Measurements from ENCODE around the gene EXPH5.
"Not testable (repeated sequence)": the region's sequence is repeated elsewhere in the genome, so short reads cannot be mapped to it uniquely, and the experiment has no call there.

Gene EXPH5

GRCh38 chr11:108602818-108603217 is 9.2 kb upstream of the EXPH5 start:
- DNase-seq = not testable (repeated sequence)

DNA sequence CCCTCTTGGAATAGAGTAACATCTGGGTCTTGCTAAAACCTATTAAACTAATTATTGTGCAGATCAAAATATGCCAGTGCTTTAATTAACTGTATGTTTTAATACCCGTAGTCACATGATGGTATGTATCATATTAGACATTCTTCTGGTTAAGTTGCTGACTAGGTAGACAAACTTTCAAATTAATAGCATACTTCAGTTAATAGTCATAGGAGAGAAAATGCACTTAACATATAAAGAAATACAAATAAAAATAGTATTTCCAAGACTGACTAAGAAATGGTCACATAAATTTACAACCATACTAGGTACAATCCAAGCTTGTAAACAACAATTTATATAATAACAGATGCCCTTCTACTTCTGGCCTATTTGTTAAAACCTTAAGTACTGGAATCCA is 7.6 kb upstream of the EXPH5 start:
- DNase-seq = no peak

- DNase-seq = no peak
Observed at GRCh38 chr11:108599978-108600377, 6.4 kb upstream of the EXPH5 start.

GRCh38 chr11:108597736-108598355 is 4.3 kb upstream of the EXPH5 start:
- DNase-seq = no peak

- no peak for DNase-seq
Observed at GRCh38 chr11:108596701-108597100, 3.1 kb upstream of the EXPH5 start.

DNA sequence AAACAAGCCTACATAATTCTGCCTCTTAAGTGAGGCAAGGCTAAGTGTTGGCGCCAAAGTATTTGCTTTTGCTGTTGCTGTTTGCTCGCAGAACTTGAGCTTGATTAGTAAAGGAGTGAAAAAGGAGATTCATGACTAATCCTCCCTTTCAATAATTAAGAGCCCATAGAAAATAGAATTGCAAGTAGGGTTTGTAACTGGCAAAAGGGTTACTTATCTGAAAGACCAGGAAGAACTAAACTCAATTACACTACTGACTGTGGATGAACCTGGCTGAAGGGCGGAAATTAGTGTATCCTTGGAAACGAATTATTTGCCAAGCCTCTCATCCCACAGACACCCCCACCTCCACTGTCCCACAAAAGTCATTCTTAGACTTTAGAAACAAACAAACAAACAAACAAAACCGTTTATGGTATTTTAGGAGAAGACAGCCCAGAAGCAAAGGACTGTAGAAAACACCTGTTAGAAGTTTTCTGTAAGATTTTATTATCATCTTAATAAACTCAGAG is 411 bp upstream of the EXPH5 start:
- no peak for DNase-seq

DNA sequence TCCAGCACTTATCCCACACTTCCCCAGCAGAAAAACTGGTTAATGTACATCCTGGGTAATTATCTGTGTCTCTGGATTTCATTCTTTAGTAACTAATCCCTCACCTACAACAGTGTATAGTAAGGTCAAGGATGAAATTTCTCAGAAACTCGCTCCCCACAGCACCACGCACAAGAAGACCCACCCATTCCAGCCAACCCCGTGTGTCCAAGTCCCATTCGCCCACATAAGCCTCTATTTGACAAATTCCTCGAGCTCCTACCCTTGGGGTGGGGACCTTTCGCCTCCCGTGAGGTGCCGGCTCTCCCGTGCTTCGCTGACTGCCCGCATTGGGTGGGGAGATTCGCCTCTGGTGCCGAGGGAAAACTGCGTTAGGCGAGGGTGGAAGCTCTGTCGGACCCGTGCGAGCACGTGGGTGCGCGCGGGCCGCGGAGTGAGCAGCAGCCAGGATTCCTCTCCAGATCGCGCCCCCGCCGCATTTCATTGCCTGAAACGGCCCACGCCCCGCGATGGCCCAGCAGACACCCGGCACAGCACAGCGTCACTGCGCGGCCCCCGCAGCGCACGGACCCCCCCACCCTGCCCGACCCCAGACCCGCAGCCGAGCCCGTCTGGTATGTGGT is 866 bp downstream of the EXPH5 start:
- no peak for DNase-seq

GRCh38 chr11:108591893-108592292 is 1.7 kb downstream of the EXPH5 start:
- no peak for DNase-seq

- no peak for DNase-seq
Observed at GRCh38 chr11:108589136-108589535, 4.4 kb downstream of the EXPH5 start.

GRCh38 chr11:108588287-108588686 is 5.3 kb downstream of the EXPH5 start:
- no peak for DNase-seq

DNA sequence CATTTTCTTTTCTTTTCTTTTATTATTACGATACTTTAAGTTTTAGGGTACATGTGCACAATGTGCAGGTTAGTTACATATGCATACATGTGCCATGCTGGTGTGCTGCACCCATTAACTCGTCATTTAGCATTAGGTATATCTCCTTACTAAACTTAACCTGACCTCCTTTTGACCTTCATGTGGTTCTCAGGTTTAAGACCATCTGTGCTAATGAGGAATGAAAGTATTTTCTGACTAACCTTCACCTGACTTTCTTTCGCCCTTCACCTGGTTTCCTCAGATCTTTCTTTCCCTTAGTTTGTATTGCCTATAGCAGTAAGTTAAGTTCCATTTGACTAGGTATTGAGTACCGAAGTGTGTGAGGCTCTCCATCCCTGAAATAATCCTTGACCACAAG is 6.5 kb downstream of the EXPH5 start:
- no peak for DNase-seq

DNA sequence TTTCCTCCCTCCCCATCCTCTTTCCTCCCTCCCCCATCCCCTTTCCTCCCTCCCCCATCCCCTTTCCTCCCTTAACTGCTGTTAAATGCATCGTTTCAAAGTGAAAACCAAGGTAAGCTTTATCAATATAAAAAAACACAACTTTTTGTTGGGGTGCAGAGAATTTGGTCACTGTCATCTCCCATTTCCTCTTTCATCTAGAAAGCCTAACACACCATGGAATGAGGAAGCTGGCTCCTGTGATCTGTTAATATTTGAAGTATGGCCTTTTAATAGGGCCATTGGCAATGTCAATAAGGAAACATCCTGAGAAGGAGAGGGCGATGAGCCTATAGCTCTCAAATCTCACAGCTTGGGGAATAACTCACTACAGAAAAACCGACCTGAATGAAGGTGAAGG is 7.0 kb downstream of the EXPH5 start:
- no peak for DNase-seq

GRCh38 chr11:108586185-108586584 is 7.4 kb downstream of the EXPH5 start:
- DNase-seq = not testable (repeated sequence)

DNA sequence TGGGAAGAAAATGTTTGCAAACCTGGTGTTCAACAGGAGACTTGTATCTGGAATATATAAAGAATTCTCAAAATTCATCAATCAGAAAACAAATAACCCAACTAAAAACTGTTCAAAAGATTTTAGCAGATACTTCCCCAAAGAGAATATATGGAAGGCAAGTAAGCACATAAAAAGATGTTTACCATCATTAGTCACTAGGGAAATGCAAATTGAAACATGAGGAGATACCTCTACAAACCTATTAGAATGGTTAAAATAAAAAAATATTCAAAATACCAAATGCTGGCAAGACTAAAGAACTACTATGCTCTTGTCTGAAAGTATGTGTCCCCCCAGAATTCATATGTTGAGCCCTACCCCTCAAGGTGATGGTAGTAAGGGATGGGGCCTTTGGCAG is 8.6 kb downstream of the EXPH5 start:
- DNase-seq = no peak

DNA sequence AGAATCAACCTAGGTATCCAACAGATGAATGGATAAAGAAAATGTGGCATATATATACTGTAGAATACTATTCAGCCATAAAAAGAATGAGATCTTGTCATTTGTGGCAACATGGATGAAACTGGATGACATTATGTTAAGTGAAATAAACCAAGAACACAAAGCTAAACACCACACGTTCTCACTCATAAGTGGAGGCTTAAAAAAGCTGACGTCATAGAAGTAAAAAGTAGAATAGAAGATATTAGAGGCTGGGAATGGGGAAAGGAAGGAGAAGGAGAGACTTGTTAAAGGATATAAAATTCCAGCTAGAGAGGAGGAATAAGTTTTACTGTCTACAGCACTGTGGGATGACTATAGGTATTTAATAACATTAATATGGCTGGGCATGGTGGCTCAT is 12.9 kb downstream of the EXPH5 start:
- no peak for DNase-seq

- no peak for DNase-seq
Observed at GRCh38 chr11:108580043-108580442, 13.5 kb downstream of the EXPH5 start.

- no peak for DNase-seq
Observed at GRCh38 chr11:108576523-108576922, 17.0 kb downstream of the EXPH5 start.

DNA sequence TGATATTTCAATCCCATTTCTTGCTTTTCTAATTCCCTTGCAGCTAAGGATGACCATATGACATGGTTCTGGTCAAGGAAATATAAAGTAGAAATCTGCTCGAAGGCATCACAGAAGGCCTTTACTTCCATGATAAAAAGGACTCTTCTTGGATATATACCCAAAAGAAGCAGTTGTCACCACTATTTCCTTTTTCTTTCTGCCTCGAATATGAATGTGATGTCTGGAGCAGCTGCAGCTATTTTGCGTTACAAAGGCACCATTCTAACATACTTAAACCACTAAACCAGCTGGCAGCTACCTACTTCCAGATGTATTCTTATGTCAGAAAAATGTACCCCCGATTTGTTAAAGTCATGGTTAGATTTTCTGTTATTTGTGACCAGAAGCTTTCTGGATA is 18.9 kb downstream of the EXPH5 start:
- no peak for DNase-seq

DNA sequence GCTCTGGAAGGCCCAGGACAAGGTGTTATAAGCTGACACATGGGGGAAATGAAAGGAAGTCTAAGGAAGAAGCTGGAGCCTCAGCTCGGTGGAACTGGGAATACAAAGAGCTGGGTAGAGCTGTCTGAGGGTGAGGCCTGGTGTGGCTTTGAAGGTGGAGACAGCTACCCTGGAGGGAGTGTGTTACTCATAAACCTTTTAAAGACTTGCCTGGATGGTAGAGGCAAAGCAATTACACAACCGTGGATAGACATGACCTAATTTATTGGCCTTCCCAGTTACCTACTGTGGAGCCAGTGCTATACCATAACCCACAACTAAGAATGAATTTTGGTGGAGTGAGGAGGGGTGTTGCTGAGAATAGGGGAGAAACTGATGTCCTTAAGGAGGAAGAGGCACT is 22.6 kb downstream of the EXPH5 start:
- DNase-seq = no peak

DNA sequence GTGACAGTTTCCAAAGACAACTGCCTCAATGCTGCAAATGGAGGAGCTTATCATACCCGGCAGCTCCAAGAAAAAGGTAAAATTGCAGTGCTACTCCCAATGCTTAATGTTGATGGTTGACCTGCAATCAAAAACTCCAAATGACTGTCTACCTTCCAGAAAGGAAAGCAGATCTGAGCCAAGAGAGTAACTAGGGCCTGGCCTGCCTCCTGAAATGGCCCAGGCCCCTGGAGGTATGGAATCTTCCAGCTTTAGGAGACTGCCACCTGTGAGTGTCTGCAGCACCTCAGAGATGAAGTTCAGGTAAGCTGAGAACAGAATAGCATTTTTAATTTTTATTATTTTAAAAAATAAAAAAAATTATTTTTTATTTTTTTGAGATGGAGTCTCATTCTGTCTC is 23.7 kb downstream of the EXPH5 start:
- no peak for DNase-seq

- no peak for DNase-seq
Observed at GRCh38 chr11:108568195-108568858, 25.2 kb downstream of the EXPH5 start.

GRCh38 chr11:108565653-108566052 is 27.9 kb downstream of the EXPH5 start:
- no peak for DNase-seq

GRCh38 chr11:108562746-108563581 is 30.6 kb downstream of the EXPH5 start:
- DNase-seq = no peak

Measured in NK-92 treated with Interleukin-12 subunit alpha and Interleukin-12 subunit beta, amount 100 ng/mL, for 24 hours (cell line).